Iris pigment epithelial cell (primary cell): ENCODE measurements around the gene KLHL3.
"Not testable (repeated sequence)": the region's sequence is repeated elsewhere in the genome, so short reads cannot be mapped to it uniquely, and the experiment has no call there.

ENCODE experiments used
- DNase-seq: peaks from one replicate; pipeline ENCODE4 v3.0.0-alpha.2; 2011; ENCODE audit warnings: low read depth

The KLHL3 gene

GRCh38 chr5:137668637-137669036 lies 67.3 kb downstream of the KLHL3 start:
- DNase-seq: no peak

- peak; percentile 1 for DNase-seq
These were observed 68.5 kb downstream of the KLHL3 start for GRCh38 chr5:137667341-137667740.

GRCh38 chr5:137666901-137667300 lies 69.0 kb downstream of the KLHL3 start:
- DNase-seq: no peak

- peak; percentile 46 for DNase-seq
These were observed 69.4 kb downstream of the KLHL3 start for GRCh38 chr5:137666461-137666850.

- peak; percentile 2 for DNase-seq
These were observed 70.0 kb downstream of the KLHL3 start for GRCh38 chr5:137665678-137666460.

GRCh38 chr5:137660349-137660817 lies 75.5 kb downstream of the KLHL3 start:
- peak; percentile 81 for DNase-seq

GRCh38 chr5:137659209-137659608 lies 76.7 kb downstream of the KLHL3 start:
- no peak for DNase-seq

- DNase-seq: no peak
These were observed 77.6 kb downstream of the KLHL3 start for GRCh38 chr5:137658324-137658723.

- no peak for DNase-seq
These were observed 78.8 kb downstream of the KLHL3 start for GRCh38 chr5:137657073-137657472.

GRCh38 chr5:137656558-137656957 lies 79.3 kb downstream of the KLHL3 start:
- DNase-seq: no peak

- peak; percentile 35 for DNase-seq
These were observed 84.9 kb downstream of the KLHL3 start for GRCh38 chr5:137651022-137651421.

- peak; percentile 57 for DNase-seq
These were observed 86.5 kb downstream of the KLHL3 start for GRCh38 chr5:137649228-137649935.

- no peak for DNase-seq
These were observed 87.5 kb downstream of the KLHL3 start for GRCh38 chr5:137648361-137648760.

GRCh38 chr5:137647401-137647800 lies 88.5 kb downstream of the KLHL3 start:
- DNase-seq: no peak

- no peak for DNase-seq
These were observed 89.1 kb downstream of the KLHL3 start for GRCh38 chr5:137646761-137647160.

GRCh38 chr5:137643081-137643480 lies 92.8 kb downstream of the KLHL3 start:
- not testable (repeated sequence) for DNase-seq

- DNase-seq: no peak
These were observed 93.8 kb downstream of the KLHL3 start for GRCh38 chr5:137642091-137642490.

- DNase-seq: peak; percentile 30
These were observed 94.7 kb downstream of the KLHL3 start for GRCh38 chr5:137641148-137641547.

- DNase-seq: no peak
These were observed 96.2 kb downstream of the KLHL3 start for GRCh38 chr5:137639645-137640044.

- no peak for DNase-seq
These were observed 97.0 kb downstream of the KLHL3 start for GRCh38 chr5:137638841-137639240.

- DNase-seq: no peak
These were observed 98.8 kb downstream of the KLHL3 start for GRCh38 chr5:137636830-137637714.

- DNase-seq: no peak
These were observed 99.8 kb downstream of the KLHL3 start for GRCh38 chr5:137636099-137636498.
